PFSK-1 (cell line): ENCODE measurements around the gene C1QTNF12.

ENCODE experiments used
- POLR2AphosphoS5 ChIP-seq: IDR thresholded peaks from 2 replicates; pipeline ENCODE4 v1.6.1; 2012; ENCODE audit warnings: low read depth, mild to moderate bottlenecking, control low read depth, low read length, moderate library complexity
- SIN3A ChIP-seq: IDR thresholded peaks from 2 replicates; pipeline ENCODE4 v1.6.1; 2012; ENCODE audit warnings: mild to moderate bottlenecking, low read length, moderate library complexity, borderline replicate concordance; ENCODE audit not compliant: insufficient read depth
- TF ChIP-seq, protein P1 (sequence below), 2 experiments: IDR thresholded peaks; 2 replicates each; pipeline versions ENCODE4 v1.6.1 to v1.8.0; 2011 to 2012; ENCODE audit warnings: low read depth in 2 of 2, low read length in 2 of 2, control low read depth in 1 of 2, inconsistent platforms in 1 of 2, mild to moderate bottlenecking in 1 of 2, moderate library complexity in 1 of 2; ENCODE audit not compliant: insufficient read depth in 1 of 2

DNA sequence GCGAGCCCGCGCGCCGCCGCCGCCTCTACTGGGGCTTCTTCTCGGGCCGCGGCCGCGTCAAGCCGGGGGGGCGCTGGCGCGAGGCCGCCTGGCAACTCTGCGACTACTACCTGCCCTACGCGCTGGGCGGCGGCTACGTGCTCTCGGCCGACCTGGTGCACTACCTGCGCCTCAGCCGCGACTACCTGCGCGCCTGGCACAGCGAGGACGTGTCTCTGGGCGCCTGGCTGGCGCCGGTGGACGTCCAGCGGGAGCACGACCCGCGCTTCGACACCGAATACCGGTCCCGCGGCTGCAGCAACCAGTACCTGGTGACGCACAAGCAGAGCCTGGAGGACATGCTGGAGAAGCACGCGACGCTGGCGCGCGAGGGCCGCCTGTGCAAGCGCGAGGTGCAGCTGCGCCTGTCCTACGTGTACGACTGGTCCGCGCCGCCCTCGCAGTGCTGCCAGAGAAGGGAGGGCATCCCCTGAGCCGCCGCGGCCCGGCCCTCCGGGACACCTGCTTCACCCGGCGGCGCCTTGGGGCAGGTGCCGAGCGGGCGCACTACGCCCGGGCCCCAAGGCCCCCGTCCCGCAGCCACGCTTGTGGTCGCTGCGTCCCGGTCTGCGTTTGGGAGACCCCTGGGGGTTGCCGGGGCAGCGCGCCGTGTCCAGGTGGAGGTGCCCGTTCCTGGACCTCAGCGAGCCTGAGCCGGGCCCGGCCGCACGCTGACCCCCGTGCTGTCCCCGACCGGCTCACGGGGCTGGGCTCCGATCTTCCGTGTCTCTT, 13.5 kb downstream of the C1QTNF12 start:
- TF ChIP-seq, protein P1, sequence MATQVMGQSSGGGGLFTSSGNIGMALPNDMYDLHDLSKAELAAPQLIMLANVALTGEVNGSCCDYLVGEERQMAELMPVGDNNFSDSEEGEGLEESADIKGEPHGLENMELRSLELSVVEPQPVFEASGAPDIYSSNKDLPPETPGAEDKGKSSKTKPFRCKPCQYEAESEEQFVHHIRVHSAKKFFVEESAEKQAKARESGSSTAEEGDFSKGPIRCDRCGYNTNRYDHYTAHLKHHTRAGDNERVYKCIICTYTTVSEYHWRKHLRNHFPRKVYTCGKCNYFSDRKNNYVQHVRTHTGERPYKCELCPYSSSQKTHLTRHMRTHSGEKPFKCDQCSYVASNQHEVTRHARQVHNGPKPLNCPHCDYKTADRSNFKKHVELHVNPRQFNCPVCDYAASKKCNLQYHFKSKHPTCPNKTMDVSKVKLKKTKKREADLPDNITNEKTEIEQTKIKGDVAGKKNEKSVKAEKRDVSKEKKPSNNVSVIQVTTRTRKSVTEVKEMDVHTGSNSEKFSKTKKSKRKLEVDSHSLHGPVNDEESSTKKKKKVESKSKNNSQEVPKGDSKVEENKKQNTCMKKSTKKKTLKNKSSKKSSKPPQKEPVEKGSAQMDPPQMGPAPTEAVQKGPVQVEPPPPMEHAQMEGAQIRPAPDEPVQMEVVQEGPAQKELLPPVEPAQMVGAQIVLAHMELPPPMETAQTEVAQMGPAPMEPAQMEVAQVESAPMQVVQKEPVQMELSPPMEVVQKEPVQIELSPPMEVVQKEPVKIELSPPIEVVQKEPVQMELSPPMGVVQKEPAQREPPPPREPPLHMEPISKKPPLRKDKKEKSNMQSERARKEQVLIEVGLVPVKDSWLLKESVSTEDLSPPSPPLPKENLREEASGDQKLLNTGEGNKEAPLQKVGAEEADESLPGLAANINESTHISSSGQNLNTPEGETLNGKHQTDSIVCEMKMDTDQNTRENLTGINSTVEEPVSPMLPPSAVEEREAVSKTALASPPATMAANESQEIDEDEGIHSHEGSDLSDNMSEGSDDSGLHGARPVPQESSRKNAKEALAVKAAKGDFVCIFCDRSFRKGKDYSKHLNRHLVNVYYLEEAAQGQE (IDR thresholded peaks at IDR 0.05; ENCODE audit: insufficient read depth in 1 of 2, low read depth in 2 of 2, low read length in 2 of 2) = no peak
- TF ChIP-seq SIN3A = no peak
- TF ChIP-seq POLR2AphosphoS5 = no peak
